Parathyroid adenoma (tissue), 2 donors: ENCODE measurements around the gene MRS2.
"Not testable (repeated sequence)": the region's sequence is repeated elsewhere in the genome, so short reads cannot be mapped to it uniquely, and the experiment has no call there.

Source experiments
- H2AFZ ChIP-seq: fragments of 300-600 bp; sonication (generic); one replicate; pipeline ENCODE4 v1.7.0; 2017; ENCODE audit warnings: antibody characterized with exemption, mild to moderate bottlenecking
- H3K27ac ChIP-seq: fragments of 300-600 bp; sonication (generic); one replicate; pipeline ENCODE4 v1.7.0; 2017
- H3K27me3 ChIP-seq: fragments of 300-600 bp; sonication (generic); one replicate; pipeline ENCODE4 v1.7.0; 2017; ENCODE audit warnings: low read length; ENCODE audit not compliant: control insufficient read depth, insufficient read depth
- H3K36me3 ChIP-seq: fragments of 300-600 bp; sonication (generic); one replicate; pipeline ENCODE4 v1.7.0; 2017; ENCODE audit warnings: low read length; ENCODE audit not compliant: control insufficient read depth, insufficient read depth
- H3K4me1 ChIP-seq: fragments of 300-600 bp; sonication (generic); one replicate; pipeline ENCODE4 v1.7.0; 2017; ENCODE audit warnings: control low read depth
- H3K4me2 ChIP-seq: fragments of 300-600 bp; sonication (generic); one replicate; pipeline ENCODE4 v1.7.0; 2017; ENCODE audit warnings: low read length
- H3K4me3 ChIP-seq: fragments of 300-600 bp; sonication (generic); one replicate; pipeline ENCODE4 v1.7.0; 2017; ENCODE audit warnings: low read depth, low read length
- H3K79me2 ChIP-seq: fragments of 300-600 bp; sonication (generic); one replicate; pipeline ENCODE4 v1.7.0; 2017; ENCODE audit warnings: control low read depth
- H3K9ac ChIP-seq: fragments of 300-600 bp; sonication (generic); one replicate; pipeline ENCODE4 v1.7.0; 2017; ENCODE audit warnings: mild to moderate bottlenecking
- H3K9me3 ChIP-seq: fragments of 300-600 bp; sonication (generic); one replicate; pipeline ENCODE4 v1.7.0; 2017; ENCODE audit warnings: low read length; ENCODE audit not compliant: control insufficient read depth
- TF ChIP-seq, protein P1 (sequence below): fragments of 300-600 bp; sonication (generic); IDR thresholded peaks from one replicate; pipeline ENCODE4 v1.7.0; 2017; ENCODE audit warnings: antibody characterized with exemption, mild to moderate bottlenecking
- donor health status: primary hyperparathyroidism.

The MRS2 gene

DNA sequence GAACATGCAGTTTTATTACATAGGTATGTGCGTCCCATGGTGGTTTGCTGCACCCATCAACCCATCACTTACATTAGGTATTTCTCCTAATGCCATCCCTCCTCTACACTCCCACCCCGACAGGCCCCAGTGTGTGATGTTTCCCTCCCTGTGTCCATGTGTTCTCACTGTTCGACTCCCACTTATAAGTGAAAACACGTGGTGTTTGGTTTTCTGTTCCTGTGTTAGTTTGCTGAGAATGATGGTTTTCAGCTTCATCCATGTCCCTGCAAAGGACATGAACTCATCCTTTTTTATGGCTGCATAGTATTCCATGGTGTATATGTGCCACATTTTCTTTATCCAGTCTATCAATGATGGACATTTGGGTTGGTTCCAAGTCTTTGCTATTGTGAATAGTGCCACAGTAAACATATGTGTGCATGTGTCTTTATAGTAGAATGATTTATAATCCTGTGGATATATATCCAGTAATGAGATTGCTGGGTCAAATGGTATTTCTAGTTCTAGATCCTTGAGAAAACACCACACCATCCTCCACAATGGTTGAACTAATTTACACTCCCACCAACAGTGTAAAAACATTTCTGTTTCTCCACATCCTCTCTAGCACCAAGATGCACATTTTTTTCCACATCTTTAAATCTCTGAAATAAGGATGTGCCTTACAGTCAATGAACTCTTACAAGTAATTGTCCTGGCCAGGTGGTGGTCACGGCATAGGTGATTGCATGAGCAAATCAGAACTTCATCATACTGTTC lies 18.2 kb upstream of the MRS2 start:
- H3K36me3 ChIP-seq, H3K27me3 ChIP-seq, H2AFZ ChIP-seq, H3K9me3 ChIP-seq, H3K9ac ChIP-seq, H3K4me3 ChIP-seq, H3K4me1 ChIP-seq, H3K79me2 ChIP-seq, H3K27ac ChIP-seq, H3K4me2 ChIP-seq: not testable (repeated sequence)

DNA sequence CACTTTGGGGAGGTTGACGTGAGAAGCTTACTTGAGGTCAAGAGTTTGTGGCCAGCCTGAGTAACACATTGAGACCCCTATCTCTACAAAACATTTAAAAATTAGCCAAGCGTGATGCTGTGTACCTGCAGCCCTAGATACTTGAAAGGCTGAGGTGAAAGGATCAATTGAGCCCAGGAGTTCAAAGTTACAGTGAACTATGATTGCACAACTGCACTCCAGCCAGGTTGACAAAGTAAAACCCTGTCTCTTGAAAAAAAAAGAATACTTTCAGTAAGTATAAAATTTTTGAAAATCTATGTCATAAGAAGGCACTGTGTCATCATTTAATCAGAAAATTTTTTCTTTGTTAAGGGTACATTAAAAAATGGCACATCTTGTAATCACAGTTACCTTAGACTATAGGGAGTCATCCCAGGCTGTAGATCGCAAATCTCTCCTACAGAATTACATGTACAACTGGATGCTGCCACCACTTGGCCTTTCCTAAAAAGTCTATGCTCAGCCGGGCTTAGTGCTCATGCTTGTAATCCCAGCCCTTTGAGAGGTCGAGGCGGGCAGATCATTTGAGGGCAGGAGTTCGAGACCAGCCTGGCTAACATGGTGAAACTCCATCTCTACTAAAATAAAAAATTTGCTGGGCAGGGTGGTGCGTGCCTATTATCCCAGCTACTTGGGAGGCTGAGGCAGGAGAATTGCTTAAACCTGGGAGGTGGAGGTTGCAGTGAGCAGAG lies 17.0 kb upstream of the MRS2 start:
- TF ChIP-seq, protein P1, sequence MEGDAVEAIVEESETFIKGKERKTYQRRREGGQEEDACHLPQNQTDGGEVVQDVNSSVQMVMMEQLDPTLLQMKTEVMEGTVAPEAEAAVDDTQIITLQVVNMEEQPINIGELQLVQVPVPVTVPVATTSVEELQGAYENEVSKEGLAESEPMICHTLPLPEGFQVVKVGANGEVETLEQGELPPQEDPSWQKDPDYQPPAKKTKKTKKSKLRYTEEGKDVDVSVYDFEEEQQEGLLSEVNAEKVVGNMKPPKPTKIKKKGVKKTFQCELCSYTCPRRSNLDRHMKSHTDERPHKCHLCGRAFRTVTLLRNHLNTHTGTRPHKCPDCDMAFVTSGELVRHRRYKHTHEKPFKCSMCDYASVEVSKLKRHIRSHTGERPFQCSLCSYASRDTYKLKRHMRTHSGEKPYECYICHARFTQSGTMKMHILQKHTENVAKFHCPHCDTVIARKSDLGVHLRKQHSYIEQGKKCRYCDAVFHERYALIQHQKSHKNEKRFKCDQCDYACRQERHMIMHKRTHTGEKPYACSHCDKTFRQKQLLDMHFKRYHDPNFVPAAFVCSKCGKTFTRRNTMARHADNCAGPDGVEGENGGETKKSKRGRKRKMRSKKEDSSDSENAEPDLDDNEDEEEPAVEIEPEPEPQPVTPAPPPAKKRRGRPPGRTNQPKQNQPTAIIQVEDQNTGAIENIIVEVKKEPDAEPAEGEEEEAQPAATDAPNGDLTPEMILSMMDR, result peak; percentile 20
- H3K79me2 ChIP-seq, result no peaks in the 10 kb centered on the region
- H3K9me3 ChIP-seq, result no peaks in the 10 kb centered on the region
- no peaks in the 10 kb centered on the region for H3K4me1 ChIP-seq
- H3K36me3 ChIP-seq, result no peaks in the 10 kb centered on the region
- H3K4me3 ChIP-seq, result no peak overlapping the region
- H3K9ac ChIP-seq, result no peak overlapping the region
- no peak overlapping the region for H3K4me2 ChIP-seq
- H3K27me3 ChIP-seq, result no peaks in the 10 kb centered on the region
- H2AFZ ChIP-seq, result no peak overlapping the region
- H3K27ac ChIP-seq, result no peak overlapping the region

DNA sequence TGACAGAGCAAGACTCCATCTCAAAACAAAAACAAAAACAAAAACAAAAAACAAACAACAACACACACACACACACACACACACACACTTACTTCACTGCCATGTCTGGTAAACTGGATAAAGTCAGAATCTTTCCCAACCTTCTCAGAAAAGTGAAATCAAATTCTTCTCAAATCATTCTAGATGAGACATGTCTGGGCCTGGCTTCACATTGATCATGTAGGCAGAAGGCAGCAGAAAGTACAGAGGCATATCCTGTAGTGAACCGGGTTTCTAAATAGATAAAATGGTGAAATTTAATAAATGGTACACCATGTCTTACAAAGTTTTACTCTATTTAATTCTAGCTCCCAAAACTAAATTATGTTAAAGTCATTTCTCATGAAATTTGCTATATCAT lies 14.9 kb upstream of the MRS2 start:
- TF ChIP-seq, protein P1, result no peak
- no peaks in the 10 kb centered on the region for H3K4me1 ChIP-seq
- H3K27me3 ChIP-seq, result no peaks in the 10 kb centered on the region
- no peak overlapping the region for H3K27ac ChIP-seq
- H3K4me3 ChIP-seq, result no peak overlapping the region
- H3K36me3 ChIP-seq, result no peaks in the 10 kb centered on the region
- no peak overlapping the region for H2AFZ ChIP-seq
- H3K9ac ChIP-seq, result no peak overlapping the region
- no peaks in the 10 kb centered on the region for H3K9me3 ChIP-seq
- H3K4me2 ChIP-seq, result no peak overlapping the region
- no peaks in the 10 kb centered on the region for H3K79me2 ChIP-seq

DNA sequence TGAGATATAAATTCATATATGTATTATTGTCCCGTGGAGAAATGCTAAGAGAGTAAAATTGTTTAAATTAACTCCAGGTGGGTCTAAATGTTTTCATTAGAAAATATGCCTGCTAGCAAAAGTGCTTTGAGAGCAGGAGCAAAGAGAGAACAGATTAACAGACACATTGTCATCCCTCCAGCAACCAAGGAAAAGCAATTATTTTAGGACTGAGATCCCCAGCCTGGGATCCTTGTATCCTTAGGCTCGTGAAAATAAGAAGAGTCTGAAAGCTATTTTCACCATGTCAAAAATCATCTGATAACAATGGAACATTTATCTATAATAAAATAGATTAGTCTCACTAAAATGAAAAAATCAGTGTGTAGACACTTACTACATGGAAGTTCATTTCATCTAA lies 11.5 kb upstream of the MRS2 start:
- Histone ChIP-seq H3K9me3 (no peaks in the 10 kb centered on the region), H3K27ac (no peak overlapping the region)
- TF ChIP-seq, protein P1, result no peak

DNA sequence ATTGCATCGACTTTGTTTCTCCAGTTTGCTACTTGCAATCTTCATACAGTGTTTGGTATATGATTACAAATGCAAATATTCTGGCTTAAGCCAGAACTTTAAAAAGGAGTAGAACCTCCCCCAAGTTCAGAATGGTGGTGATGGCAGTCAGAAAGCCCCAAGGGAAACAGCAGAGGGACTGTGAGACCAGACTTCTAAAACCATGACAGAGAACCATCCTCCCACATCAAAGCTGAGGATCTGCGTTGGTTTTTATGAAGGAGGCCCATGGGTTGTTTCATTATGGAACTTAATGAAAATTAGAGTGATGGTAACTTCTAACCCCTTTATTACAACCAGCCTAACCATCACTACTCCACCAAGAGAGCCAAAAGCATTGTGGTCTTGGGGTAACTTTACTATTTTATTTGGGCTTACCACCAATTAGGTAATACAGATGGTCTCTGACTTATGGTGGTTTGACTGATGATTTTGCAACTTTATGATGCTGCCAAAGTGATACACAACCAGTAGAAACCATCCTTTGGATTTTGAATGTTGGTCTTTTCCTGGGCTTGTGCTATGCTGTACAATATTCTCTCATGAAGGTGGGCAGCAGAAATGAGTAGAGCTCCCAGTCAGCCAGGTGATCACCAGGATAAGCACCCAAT lies 10.9 kb upstream of the MRS2 start:
- no peak overlapping the region for H3K4me3 ChIP-seq
- H3K36me3 ChIP-seq, result no peaks in the 10 kb centered on the region
- H3K27ac ChIP-seq, result no peak overlapping the region
- H3K4me1 ChIP-seq, result peaks cover 9% of the 10 kb centered on the region
- no peak overlapping the region for H3K4me2 ChIP-seq
- TF ChIP-seq, protein P1, result no peak
- no peaks in the 10 kb centered on the region for H3K9me3 ChIP-seq
- no peak overlapping the region for H2AFZ ChIP-seq
- no peak overlapping the region for H3K9ac ChIP-seq
- no peaks in the 10 kb centered on the region for H3K27me3 ChIP-seq
- H3K79me2 ChIP-seq, result no peaks in the 10 kb centered on the region

More for the DNA sequence above, 11.5 kb upstream of the MRS2 start:
- Histone ChIP-seq H3K36me3 (no peaks in the 10 kb centered on the region), H3K4me2 (no peak overlapping the region), H3K4me1 (peaks cover 9% of the 10 kb centered on the region), H3K9ac (no peak overlapping the region), H3K79me2 (no peaks in the 10 kb centered on the region), H3K27me3 (no peaks in the 10 kb centered on the region), H2AFZ (no peak overlapping the region), H3K4me3 (no peak overlapping the region)
